GM15510 (cell line): ENCODE results near the gene TAF11L8.
"Not testable (repeated sequence)": the region's sequence is repeated elsewhere in the genome, so short reads cannot be mapped to it uniquely, and the experiment has no call there.

ENCODE experiments used
- POLR2A ChIP-seq: IDR thresholded peaks from 3 replicates; pipeline ENCODE4 v1.6.1; 2011; ENCODE audit warnings: borderline replicate concordance; ENCODE audit not compliant: insufficient read length; ENCODE audit errors: extremely low read depth

Gene TAF11L8

DNA sequence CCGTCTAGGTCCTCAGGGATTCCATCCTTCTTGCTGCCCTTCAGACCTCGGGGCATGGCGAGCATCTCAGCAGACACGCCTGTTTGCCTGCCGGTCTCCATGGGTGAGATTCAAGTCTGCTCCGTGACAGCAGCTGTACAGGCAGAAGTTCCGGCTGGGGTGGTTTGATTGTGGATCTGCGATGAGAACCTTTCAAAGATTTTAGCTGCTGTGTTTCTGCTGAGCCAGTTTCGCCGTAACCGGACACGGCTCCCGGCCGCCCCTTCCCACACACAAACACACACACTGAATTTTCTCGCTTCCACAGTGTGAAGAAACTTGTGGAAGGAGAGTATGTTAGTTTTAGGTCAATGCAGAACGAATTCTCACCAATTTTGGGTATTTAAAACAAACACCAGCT lies at the start of gene TAF11L8:
TSS of gene TAF11L8 (minus strand) at position 101 of the 400 bp plus-strand sequence.
- TF ChIP-seq POLR2A = not testable (repeated sequence)

DNA sequence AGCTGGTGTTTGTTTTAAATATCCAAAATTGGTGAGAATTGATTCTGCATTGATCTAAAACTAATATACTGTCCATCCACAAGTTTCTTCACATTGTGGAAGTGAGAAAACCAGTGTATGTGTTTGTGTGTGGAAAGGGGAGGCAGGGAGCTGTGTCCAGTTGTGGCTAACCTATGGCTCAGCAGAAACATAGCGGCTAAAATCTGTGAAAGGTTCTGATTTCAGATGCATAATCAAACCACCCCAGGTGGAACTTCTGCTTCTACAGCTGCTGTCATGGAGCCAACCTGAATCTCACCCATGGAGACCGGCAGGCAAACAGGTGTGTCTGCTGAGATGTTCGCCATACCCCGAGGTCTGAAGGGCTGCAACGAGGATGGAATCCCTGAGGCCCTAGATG lies 43.4 kb upstream of the TAF11L8 start, which contains the start of gene TAF11L14:
TSS of gene TAF11L14 (plus strand) at position 301 of the 400 bp plus-strand sequence.
- no peak for TF ChIP-seq POLR2A

DNA sequence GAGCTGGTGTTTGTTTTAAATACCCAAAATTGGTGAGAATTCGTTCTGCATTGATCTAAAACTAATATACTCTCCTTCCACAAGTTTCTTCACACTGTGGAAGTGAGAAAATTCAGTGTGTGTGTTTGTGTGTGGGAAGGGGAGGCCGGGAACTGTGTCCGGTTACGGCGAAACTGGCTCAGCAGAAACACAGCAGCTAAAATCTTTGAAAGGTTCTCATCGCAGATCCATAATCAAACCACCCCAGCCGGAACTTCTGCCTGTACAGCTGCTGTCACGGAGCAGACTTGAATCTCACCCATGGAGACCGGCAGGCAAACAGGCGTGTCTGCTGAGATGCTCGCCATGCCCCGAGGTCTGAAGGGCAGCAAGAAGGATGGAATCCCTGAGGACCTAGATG lies 41.0 kb upstream of the TAF11L8 start, which contains the start of gene TAF11L13:
TSS of gene TAF11L13 (plus strand) at position 301 of the 400 bp plus-strand sequence.
- not testable (repeated sequence) for TF ChIP-seq POLR2A

DNA sequence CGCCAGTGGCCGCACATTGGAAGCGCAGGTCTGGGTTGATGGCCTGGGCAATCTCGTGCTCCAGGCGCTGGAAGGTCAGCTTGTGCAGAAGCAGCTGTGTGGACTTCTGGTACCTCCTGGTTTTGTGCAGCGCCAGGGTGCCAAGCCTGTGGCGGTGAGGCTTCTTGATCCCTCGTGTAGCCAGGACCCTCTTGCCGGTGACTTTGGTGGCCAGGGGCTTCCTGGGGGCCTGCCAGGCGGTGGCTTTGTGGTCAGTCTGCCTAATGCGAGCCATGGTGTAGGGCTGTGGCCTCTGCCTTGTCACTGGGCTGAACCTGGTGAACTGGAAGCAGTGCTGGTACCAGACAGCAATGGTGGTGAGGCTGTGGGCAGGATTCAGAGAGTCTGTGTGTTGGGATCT lies 34.9 kb upstream of the TAF11L8 start:
- TF ChIP-seq POLR2A = no peak

DNA sequence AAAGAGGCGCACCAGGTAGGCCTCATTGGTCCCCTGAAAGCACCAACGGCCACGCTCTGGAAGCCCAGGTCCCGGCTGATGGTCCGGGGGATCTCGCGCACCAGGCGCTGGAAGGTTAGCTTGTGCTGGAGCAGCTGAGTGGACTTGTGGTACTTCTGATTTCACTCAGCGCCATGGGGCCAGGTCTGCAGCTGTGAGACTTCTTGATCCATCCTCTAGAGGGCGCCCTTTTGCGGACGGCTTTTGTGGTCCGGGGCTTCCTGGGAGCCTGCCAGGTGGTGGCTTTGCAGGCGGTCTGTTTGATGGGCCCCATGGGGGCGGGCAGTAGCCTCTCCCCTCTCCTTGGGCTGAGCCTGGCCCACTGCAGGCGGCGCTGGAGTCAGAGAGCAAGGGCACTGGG lies 29.9 kb upstream of the TAF11L8 start:
- no peak for TF ChIP-seq POLR2A

DNA sequence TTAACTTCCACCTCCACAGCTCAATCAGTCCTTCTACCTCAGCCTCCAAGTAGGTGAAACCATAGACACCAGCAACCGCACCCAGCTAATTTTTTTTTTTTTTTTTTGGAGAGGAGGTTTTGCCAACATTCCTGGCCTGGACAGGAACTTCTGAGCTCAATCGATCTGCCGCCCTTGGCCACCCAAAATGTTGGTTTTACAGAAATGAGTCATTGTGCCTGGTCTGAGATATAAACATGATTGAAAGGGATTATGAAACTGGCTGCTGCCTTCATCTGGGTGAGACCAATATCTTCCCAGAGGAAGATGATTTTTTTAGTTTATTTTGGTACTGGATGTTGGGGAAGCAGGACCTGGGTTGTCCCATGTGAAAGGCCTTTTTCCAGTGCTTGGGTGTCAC lies 28.6 kb upstream of the TAF11L8 start:
- TF ChIP-seq POLR2A = no peak

DNA sequence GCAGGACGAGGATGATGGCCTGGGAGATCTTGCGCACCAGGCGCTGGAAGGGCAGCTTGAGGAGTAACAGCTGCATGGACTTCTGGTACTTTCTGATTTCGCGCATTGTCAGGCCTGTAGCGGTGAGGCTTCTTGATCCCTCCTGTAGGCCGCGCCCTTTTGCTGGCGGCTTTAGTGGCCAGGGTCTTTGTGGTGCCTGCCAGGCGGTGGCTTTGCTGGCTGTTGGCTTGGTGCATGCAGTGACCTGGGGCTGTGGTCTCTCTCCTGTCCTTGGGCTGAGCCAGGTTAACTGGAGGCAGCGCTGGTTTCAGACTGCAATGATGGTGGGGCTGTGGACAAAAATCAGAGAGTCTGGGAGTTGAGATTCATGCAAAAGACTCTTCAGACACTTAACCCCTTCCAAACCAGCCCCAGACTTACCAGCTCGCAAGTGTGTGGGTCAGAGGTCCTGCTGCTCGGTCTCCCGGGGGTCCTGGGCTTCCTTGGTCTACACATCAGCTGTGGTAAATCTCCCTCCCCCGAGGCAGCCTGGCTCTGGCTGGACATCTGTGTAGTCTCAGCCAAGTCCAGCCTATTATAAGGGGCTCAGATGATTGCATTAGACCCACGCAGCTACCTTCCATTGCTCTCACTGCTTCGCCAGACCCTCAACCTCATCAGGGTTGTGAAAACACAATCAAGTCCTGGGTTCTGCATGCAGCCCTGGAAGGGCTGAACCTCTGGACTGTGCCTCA lies 24.3 kb upstream of the TAF11L8 start:
- no peak for TF ChIP-seq POLR2A

DNA sequence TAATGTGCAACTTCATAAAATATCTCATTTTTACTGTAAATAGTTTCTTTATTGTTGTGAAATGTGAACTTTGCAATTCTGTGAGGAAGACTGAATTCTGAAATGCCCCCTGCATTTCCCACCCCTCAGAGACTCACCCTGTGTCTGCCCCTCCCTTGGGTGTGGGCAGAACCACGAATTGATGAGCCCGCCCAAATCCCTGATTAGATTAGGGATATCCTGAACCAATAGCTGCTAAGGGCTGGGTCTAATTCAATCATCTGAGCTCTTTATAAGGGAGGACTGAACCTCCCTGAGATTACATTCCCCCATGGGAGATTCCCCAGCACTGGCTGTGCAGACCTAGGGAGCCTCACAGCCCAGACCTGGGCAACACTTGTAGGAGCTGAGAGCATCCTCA lies 19.3 kb upstream of the TAF11L8 start, which contains the start of gene TAF11L12:
TSS of gene TAF11L12 (plus strand) at position 301 of the 400 bp plus-strand sequence.
- TF ChIP-seq POLR2A = not testable (repeated sequence)

DNA sequence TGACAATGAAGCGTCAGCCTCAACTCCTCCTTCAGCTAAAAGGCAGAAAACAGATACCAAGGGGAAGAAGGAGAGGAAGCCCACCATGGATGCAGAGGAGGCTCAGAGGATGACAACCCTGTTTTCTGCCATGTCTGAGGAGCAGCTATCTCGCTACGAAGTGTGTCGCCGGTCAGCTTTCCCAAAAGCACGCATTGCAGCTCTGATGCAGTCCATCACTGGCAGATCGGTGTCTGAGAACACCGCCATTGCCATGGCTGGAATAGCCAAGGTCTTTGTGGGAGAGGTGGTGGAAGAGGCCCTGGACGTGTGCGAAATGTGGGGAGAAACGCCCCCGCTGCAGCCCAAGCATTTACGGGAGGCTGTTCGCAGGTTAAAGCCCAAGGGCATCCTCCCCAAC lies 14.2 kb upstream of the TAF11L8 start:
- TF ChIP-seq POLR2A = no peak

DNA sequence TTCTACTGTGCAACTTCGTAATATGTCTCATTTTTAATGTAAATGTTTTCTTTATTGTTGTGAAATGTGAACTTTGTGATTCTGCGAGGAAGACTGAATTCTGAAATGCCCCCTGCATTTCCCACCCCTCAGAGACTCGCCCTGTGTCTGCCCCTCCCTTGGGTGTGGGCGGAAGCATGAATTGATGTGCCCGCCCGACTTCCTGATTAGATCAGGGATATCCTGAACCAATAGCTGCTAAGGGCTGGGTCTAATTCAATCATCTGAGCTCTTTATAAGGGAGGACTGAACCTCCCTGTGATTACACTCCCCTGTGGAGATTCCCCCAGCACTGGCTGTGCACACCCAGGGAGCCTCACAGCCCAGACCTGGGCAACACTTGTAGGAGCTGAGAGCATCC lies 13.1 kb upstream of the TAF11L8 start, which contains the start of gene TAF11L11:
TSS of gene TAF11L11 (plus strand) at position 304 of the 400 bp plus-strand sequence.
- not testable (repeated sequence) for TF ChIP-seq POLR2A

DNA sequence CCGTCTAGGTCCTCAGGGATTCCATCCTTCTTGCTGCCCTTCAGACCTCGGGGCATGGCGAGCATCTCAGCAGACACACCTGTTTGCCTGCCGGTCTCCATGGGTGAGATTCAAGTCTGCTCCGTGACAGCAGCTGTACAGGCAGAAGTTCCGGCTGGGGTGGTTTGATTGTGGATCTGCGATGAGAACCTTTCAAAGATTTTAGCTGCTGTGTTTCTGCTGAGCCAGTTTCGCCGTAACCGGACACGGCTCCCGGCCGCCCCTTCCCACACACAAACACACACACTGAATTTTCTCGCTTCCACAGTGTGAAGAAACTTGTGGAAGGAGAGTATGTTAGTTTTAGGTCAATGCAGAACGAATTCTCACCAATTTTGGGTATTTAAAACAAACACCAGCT lies 7.0 kb upstream of the TAF11L8 start, which contains the start of gene TAF11L10:
TSS of gene TAF11L10 (minus strand) at position 101 of the 400 bp plus-strand sequence.
- TF ChIP-seq POLR2A = not testable (repeated sequence)

DNA sequence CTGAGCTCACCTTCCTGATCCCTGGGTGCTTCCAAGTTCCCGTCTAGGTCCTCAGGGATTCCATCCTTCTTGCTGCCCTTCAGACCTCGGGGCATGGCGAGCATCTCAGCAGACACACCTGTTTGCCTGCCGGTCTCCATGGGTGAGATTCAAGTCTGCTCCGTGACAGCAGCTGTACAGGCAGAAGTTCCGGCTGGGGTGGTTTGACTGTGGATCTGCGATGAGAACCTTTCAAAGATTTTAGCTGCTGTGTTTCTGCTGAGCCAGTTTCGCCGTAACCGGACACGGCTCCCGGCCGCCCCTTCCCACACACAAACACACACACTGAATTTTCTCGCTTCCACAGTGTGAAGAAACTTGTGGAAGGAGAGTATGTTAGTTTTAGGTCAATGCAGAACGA lies 3.5 kb upstream of the TAF11L8 start, which contains the start of gene TAF11L9:
TSS of gene TAF11L9 (minus strand) at position 140 of the 400 bp plus-strand sequence.
- TF ChIP-seq POLR2A = not testable (repeated sequence)

DNA sequence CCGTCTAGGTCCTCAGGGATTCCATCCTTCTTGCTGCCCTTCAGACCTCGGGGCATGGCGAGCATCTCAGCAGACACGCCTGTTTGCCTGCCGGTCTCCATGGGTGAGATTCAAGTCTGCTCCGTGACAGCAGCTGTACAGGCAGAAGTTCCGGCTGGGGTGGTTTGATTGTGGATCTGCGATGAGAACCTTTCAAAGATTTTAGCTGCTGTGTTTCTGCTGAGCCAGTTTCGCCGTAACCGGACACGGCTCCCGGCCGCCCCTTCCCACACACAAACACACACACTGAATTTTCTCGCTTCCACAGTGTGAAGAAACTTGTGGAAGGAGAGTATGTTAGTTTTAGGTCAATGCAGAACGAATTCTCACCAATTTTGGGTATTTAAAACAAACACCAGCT lies 5.1 kb downstream of the TAF11L8 start, which contains the start of gene TAF11L7:
TSS of gene TAF11L7 (minus strand) at position 101 of the 400 bp plus-strand sequence.
- TF ChIP-seq POLR2A = not testable (repeated sequence)
